Activated gamma-delta T cell (primary cell): ENCODE measurements around the gene ATG3.
"Not testable (repeated sequence)": the region's sequence is repeated elsewhere in the genome, so short reads cannot be mapped to it uniquely, and the experiment has no call there.

Experiments
- DNase-seq: peaks from one replicate; lab custom pipeline; 2025; lab: John Stamatoyannopoulos, UW
- total RNA-seq, 2 donors: gene quantifications; one replicate each; lab custom pipeline; 2026; lab: John Stamatoyannopoulos, UW

Gene ATG3
- total RNA-seq: 59.5 to 62.9 reads per million in 2 donors

DNA sequence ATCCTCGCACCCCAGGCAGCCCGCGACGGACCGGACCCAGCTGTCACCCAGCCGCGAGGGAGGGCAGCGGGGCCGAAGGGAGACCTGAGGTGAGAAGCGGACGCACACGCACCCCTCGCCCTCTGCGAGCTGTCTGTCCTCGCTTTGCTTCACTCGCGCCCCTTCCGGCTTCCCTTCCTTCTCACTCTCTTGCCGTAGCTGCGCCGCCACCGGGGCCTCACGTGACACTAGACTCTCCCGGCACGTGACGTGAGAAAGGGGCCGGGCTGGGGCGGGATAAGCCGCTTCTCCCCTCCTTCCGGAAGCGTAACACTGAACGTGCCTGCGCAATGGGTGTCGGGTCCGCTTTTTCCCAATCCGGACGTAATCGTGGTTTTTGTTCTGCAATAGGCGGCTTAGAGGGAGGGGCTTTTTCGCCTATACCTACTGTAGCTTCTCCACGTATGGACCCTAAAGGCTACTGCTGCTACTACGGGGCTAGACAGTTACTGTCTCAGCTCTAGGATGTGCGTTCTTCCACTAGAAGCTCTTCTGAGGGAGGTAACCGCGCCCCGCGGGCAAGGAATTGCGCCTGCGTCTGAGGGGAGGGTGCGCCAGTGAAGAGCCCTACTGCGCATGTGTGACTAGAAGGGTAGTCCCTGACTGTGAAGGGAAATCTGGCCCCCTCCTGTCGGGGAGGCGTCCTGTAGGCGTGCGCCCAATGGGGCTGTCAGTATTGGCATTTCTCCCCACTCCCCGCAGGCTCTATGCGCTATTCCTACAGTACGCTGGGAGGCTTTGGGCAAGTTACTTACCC is at the start of gene ATG3, which contains the start of gene SLC35A5:
Gene ATG3 (minus strand): TSS at position 229 of the 796 bp plus-strand sequence. CDS start 434 bp downstream, outside the sequence.
Gene SLC35A5 (plus strand): TSS at position 312 of the 796 bp plus-strand sequence. CDS start 1,359 bp downstream, outside the sequence.
- DNase-seq: peak; percentile 94

GRCh38 chr3:112610121-112610520 is 48.4 kb upstream of the ATG3 start:
- DNase-seq: no peak

GRCh38 chr3:112607863-112608262 is 46.1 kb upstream of the ATG3 start:
- no peak for DNase-seq

DNA sequence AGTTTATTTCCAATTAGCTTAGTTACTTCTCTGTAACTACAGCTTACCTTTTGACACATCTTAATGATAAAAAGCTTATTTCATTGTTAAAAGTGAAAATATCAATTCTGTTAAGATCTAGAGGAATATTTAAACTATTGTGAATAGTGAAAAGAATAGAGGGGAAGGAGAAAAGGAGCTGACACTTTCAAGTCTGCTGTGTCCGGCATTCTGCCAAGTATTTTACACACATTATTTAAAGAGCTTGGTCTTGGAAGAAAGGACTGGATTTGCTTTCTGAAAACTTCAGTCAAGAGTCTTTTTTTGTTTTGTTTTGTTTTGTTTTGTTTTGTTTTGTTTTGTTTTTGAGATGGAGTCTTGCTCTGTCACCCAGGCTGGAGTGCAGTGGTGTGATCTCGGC is 44.3 kb upstream of the ATG3 start:
- DNase-seq: no peak

DNA sequence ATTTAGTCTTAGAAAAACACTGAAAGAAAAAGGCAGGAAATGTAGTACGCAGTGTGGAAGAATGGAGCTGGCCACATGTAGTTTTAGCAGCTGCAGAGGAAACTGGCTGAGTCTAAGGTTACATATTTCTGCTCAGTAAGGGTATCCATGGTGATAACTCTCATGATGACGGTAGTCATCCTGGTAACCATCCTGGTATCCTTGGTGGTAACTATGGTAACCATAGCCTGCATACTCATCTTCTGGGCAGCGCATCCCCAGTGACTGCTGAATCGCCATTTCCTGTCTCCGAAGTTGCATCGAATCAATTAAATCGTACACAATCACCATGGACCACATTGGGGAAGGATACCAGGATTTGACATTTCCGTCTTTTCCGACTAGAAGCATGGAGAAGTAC is 43.5 kb upstream of the ATG3 start:
- no peak for DNase-seq

GRCh38 chr3:112604536-112604935 is 42.8 kb upstream of the ATG3 start:
- no peak for DNase-seq

DNA sequence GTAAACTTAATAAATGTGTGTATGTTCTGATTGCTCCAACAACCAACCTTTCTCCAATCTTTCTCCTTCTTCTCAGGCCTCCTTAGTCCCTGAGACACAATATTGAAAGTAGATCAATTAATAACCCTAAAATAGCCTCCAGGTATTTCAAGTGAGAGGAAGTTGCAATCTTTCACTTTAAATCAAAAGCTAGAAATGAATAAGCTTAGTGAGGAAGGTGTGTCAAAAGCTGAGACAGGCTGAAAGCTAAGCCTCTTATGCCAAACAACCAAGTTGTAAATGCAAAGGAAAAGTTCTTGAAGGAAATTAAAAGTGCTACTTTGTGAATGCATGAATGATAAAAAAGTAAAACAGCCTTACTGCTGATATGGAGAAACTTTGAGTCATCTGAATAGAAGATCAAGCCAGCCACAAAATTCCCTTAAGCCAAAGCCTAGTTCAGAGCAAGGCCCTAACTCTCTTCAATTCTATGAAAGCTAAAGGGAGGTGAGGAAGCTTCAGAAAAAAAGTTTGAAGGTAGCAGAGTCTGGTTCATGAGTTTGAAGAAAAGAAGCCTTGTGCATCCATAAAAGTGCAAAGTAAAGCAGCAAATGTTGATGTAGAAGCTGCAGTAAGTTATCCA is 40.6 kb upstream of the ATG3 start:
- no peak for DNase-seq

DNA sequence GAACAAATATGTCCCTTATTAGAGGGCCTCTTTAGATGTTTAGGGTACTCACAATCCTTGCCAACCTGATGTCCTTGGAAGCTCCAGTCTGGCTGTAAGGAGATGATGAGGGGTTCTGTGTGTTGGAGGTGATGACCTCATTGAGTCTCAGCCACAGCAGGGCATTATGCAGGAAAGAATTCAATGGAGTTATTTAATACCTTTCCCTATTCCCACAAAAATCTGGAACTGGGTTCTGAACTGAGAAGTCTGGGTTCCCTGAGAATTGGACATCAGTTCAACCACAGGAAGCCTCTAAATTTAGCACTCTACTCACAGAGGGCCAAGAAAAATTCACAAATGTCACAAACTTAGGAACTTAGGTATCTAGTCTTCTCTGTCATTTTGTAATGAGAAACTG is 37.0 kb upstream of the ATG3 start:
- no peak for DNase-seq

GRCh38 chr3:112597945-112598344 is 36.2 kb upstream of the ATG3 start:
- DNase-seq: no peak

DNA sequence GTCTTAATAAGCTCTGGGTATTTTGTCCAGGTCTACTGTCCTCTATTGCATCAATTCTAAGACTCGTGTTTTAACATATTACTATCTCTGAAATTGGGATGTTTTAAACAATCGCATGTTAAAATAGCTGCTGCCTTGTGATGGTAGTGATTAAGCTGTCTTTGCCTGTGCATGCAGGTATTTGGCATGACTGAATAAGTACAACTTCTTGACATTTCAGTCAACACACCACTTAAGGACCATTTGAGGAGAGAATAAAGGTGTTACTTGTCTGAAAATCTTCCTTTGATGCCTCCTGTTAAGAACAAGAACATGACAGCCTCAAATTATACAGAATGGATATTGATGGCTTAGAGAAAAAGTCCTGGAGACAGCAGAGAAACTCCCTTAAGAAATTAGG is 33.1 kb upstream of the ATG3 start:
- DNase-seq: no peak

GRCh38 chr3:112593258-112593657 is 31.5 kb upstream of the ATG3 start:
- no peak for DNase-seq

DNA sequence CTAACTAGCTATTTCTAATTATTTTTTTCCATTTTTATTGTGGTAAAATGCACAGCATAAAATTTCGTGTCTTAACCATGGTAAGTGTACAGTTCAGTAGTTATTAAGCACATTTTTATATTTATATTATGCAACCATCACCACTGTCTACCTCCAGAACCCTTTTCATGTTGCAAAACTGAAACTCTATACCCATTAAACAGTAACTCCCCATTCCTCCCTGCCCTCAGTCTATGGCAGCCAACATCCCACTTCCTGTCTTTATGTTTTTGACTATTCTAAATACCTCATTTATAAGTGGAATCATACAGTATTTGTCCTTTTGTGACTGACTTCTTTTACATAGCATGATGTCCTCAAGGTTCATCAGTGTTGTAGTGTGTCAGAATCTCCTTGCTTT is 25.6 kb upstream of the ATG3 start:
- DNase-seq: no peak

- no peak for DNase-seq
Observed at GRCh38 chr3:112585782-112586181, 24.0 kb upstream of the ATG3 start.

GRCh38 chr3:112583105-112583504 is 21.3 kb upstream of the ATG3 start:
- DNase-seq: no peak

DNA sequence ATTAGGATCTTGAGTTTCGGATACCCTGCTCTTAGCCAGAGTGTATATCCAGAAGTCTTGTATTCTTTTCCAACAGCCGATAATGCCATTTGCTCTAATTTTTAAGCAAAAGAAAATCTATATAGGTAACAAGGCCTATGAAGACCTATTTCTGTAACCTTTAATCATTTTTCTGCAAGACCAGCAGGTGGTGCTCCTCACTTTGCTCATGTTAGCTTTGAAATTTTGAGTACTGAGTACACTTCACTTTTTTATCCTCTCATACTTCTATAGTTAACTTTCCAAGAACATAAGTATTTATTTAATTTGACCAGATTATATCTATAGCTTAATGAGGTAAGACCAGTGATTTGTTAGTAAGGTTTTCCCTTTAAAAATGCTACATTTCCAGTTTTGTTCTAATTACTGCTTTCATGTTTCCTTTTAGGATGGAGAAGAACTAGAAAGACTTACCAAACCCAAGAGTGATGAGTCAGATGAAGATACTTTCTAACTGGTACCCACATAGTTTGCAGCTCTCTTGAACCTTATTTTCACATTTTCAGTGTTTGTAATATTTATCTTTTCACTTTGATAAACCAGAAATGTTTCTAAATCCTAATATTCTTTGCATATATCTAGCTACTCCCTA is 20.6 kb upstream of the ATG3 start:
- DNase-seq: no peak

- no peak for DNase-seq
Observed at GRCh38 chr3:112579697-112580096, 17.9 kb upstream of the ATG3 start.

DNA sequence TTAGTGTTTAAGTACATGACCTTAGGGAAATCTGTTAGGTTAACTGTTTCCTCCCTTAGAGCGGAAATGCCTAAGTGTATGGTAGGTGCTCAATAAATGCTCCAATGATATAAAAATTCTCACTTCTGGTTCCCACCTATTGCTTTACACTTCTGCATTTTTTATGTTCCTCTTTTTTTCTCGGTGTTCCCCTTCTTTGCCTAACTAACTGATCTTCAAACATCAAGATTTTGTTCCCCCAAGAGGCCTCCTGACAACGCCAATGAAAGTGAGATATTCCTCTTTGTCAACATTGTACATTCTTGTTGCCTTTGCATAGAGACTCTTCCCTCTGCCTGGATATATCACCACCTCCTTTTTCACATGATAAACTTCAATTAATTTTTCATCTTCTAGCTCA is 17.5 kb upstream of the ATG3 start:
- no peak for DNase-seq

- DNase-seq: no peak
Observed at GRCh38 chr3:112572701-112573100, 10.9 kb upstream of the ATG3 start.

DNA sequence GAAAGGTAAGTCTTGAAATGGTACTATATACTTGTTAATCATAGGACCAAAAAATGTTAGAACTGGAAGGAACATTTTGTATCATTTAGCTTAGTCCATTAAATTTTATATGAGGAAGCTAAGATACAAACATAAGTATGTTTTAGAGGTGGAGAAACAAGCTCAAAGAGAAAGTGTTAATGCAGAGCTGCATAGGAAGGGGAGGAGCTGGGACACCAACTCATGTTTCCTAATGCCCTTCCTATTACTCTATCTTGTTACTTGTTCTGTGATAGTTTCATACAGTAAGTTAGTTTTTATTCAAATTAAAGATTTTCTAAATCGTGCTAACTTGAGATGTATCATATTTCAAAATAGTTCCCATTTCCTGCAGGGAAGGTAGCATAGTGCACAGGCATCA is 7.5 kb upstream of the ATG3 start:
- DNase-seq: no peak

- no peak for DNase-seq
Observed at GRCh38 chr3:112568642-112569041, 6.9 kb upstream of the ATG3 start.

DNA sequence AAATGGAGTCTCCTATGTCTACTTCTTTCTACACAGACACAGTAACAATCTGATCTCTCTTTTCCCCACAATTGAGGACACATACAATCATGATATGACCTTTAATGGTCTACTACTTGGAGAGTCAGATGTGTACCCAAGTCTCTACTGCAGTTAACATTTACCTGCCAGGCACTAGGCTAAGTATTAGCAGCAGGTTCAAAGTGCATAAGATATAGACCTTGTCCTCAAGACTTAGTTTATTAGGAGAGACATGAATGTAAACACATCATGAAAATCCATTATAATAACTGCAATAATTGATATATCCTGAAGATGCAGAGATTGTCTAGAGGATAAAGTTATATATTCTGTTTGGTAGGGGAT is 3.2 kb upstream of the ATG3 start:
- DNase-seq: no peak

DNA sequence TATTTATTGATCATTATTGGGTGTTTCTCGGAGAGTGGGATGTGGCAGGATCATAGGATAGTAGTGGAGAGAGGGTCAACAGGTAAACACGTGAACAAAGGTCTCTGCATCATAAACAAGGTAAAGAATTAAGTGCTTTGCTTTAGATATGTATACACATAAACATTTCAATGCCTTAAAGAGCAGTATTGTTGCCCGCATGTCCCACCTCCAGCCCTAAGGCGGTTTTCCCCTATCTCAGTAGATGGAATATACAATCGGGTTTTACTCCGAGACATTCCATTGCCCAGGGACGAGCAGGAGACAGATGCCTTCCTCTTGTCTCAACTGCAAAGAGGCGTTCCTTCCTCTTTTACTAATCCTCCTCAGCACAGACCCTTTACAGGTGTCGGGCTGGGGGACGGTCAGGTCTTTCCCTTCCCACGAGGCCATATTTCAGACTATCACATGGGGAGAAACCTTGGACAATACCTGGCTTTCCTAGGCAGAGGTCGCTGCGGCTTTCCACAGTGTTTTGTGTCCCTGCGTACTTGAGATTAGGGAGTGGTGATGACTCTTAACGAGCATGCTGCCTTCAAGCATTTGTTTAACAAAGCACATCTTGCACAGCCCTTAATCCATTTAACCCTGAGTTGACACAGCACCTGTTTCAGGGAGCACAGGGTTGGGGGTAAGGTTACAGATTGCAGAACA is 2.6 kb upstream of the ATG3 start:
- not testable (repeated sequence) for DNase-seq

DNA sequence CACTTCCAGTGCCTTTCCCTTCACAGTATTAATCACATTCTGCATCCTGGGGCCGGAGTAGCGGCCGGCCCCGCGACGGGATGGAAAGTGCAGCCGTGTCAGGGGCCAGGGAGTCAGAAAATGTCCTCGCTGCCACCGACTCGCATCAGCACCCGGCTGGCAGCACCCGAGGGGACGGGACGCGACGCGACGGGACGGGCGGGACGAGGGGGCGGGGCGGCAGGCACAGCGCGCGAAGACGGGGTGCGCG is 353 bp downstream of the ATG3 start:
- DNase-seq: peak; percentile 83
